GM23338 (cell line): ENCODE data around the gene ZNF292.
"Not testable (repeated sequence)": the region's sequence is repeated elsewhere in the genome, so short reads cannot be mapped to it uniquely, and the experiment has no call there.

Experiments used
- CREB1 ChIP-seq: fragments of 250-450 bp; sonication (Bioruptor Pico); IDR thresholded peaks from 2 replicates; pipeline ENCODE4 v1.5.0; 2020; ENCODE audit warnings: low read depth, mild to moderate bottlenecking, moderate library complexity
- EZH2 ChIP-seq: fragments of 200-600 bp; sonication (generic); IDR thresholded peaks from one replicate; pipeline ENCODE4 v1.8.0; 2017; ENCODE audit warnings: antibody characterized with exemption, mild to moderate bottlenecking, low read depth; ENCODE audit not compliant: unreplicated experiment
- EZH2phosphoT487 ChIP-seq: fragments of 200-600 bp; sonication (generic); IDR thresholded peaks from one replicate; pipeline ENCODE4 v1.8.1; 2018; ENCODE audit warnings: antibody characterized with exemption; ENCODE audit not compliant: unreplicated experiment
- POLR2AphosphoS5 ChIP-seq: IDR thresholded peaks from 2 replicates; pipeline ENCODE4 v1.6.1; 2016; ENCODE audit warnings: antibody characterized with exemption, low read depth
- TF ChIP-seq, protein P1 (sequence below), 2 experiments: fragments of 200-600 bp in 1 of 2; sonication (generic) in 1 of 2; conservative IDR thresholded peaks; 2 replicates each; pipeline versions ENCODE4 v1.5.1 to v1.6.1; 2016 to 2017; ENCODE audit warnings: antibody characterized with exemption in 2 of 2, low read depth in 2 of 2, mild to moderate bottlenecking in 2 of 2, moderate library complexity in 1 of 2
- TF ChIP-seq, protein P2 (sequence below): IDR thresholded peaks from 2 replicates; pipeline ENCODE4 v1.6.1; 2016; ENCODE audit warnings: antibody characterized with exemption
- TF ChIP-seq, protein P3 (sequence below): IDR thresholded peaks from one replicate; pipeline ENCODE4 v1.6.1; 2018; ENCODE audit warnings: antibody characterized with exemption; ENCODE audit not compliant: unreplicated experiment
- TF ChIP-seq, protein P4 (sequence below): fragments of 250-450 bp; sonication (Bioruptor Pico); IDR thresholded peaks from 2 replicates; pipeline ENCODE4 v1.5.0; 2020; ENCODE audit warnings: mild to moderate bottlenecking, moderate library complexity

DNA sequence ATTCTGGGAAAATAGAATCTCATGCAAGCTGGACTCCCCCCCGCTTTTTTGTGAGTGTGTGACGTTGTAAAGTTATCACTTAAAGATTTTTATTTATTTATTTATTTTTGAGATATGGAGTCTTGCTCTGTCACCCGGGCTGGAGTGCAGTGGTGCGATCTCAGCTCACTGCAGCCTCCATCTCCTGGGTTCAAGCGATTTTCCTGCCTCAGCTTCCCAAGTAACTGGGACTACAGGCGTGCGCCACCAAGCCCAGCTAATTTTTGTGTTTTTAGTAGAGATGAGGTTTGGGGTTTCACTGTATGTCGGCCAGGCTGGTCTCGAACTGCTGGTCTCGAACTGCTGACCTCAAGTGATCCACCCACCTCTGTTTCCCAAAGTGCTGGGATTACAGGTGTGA is 2.2 kb downstream of the ZNF292 start:
- TF ChIP-seq, protein P1, sequence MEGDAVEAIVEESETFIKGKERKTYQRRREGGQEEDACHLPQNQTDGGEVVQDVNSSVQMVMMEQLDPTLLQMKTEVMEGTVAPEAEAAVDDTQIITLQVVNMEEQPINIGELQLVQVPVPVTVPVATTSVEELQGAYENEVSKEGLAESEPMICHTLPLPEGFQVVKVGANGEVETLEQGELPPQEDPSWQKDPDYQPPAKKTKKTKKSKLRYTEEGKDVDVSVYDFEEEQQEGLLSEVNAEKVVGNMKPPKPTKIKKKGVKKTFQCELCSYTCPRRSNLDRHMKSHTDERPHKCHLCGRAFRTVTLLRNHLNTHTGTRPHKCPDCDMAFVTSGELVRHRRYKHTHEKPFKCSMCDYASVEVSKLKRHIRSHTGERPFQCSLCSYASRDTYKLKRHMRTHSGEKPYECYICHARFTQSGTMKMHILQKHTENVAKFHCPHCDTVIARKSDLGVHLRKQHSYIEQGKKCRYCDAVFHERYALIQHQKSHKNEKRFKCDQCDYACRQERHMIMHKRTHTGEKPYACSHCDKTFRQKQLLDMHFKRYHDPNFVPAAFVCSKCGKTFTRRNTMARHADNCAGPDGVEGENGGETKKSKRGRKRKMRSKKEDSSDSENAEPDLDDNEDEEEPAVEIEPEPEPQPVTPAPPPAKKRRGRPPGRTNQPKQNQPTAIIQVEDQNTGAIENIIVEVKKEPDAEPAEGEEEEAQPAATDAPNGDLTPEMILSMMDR (conservative IDR thresholded peaks at IDR 0.05; ENCODE audit: low read depth in 2 of 2) = not testable (repeated sequence)
- not testable (repeated sequence) for TF ChIP-seq POLR2AphosphoS5; EZH2phosphoT487; CREB1 (CRISPR knock-in tag); EZH2
- TF ChIP-seq, protein P2, sequence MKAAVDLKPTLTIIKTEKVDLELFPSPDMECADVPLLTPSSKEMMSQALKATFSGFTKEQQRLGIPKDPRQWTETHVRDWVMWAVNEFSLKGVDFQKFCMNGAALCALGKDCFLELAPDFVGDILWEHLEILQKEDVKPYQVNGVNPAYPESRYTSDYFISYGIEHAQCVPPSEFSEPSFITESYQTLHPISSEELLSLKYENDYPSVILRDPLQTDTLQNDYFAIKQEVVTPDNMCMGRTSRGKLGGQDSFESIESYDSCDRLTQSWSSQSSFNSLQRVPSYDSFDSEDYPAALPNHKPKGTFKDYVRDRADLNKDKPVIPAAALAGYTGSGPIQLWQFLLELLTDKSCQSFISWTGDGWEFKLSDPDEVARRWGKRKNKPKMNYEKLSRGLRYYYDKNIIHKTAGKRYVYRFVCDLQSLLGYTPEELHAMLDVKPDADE = not testable (repeated sequence)
- TF ChIP-seq, protein P3, sequence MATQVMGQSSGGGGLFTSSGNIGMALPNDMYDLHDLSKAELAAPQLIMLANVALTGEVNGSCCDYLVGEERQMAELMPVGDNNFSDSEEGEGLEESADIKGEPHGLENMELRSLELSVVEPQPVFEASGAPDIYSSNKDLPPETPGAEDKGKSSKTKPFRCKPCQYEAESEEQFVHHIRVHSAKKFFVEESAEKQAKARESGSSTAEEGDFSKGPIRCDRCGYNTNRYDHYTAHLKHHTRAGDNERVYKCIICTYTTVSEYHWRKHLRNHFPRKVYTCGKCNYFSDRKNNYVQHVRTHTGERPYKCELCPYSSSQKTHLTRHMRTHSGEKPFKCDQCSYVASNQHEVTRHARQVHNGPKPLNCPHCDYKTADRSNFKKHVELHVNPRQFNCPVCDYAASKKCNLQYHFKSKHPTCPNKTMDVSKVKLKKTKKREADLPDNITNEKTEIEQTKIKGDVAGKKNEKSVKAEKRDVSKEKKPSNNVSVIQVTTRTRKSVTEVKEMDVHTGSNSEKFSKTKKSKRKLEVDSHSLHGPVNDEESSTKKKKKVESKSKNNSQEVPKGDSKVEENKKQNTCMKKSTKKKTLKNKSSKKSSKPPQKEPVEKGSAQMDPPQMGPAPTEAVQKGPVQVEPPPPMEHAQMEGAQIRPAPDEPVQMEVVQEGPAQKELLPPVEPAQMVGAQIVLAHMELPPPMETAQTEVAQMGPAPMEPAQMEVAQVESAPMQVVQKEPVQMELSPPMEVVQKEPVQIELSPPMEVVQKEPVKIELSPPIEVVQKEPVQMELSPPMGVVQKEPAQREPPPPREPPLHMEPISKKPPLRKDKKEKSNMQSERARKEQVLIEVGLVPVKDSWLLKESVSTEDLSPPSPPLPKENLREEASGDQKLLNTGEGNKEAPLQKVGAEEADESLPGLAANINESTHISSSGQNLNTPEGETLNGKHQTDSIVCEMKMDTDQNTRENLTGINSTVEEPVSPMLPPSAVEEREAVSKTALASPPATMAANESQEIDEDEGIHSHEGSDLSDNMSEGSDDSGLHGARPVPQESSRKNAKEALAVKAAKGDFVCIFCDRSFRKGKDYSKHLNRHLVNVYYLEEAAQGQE = not testable (repeated sequence)
- TF ChIP-seq, protein P4, sequence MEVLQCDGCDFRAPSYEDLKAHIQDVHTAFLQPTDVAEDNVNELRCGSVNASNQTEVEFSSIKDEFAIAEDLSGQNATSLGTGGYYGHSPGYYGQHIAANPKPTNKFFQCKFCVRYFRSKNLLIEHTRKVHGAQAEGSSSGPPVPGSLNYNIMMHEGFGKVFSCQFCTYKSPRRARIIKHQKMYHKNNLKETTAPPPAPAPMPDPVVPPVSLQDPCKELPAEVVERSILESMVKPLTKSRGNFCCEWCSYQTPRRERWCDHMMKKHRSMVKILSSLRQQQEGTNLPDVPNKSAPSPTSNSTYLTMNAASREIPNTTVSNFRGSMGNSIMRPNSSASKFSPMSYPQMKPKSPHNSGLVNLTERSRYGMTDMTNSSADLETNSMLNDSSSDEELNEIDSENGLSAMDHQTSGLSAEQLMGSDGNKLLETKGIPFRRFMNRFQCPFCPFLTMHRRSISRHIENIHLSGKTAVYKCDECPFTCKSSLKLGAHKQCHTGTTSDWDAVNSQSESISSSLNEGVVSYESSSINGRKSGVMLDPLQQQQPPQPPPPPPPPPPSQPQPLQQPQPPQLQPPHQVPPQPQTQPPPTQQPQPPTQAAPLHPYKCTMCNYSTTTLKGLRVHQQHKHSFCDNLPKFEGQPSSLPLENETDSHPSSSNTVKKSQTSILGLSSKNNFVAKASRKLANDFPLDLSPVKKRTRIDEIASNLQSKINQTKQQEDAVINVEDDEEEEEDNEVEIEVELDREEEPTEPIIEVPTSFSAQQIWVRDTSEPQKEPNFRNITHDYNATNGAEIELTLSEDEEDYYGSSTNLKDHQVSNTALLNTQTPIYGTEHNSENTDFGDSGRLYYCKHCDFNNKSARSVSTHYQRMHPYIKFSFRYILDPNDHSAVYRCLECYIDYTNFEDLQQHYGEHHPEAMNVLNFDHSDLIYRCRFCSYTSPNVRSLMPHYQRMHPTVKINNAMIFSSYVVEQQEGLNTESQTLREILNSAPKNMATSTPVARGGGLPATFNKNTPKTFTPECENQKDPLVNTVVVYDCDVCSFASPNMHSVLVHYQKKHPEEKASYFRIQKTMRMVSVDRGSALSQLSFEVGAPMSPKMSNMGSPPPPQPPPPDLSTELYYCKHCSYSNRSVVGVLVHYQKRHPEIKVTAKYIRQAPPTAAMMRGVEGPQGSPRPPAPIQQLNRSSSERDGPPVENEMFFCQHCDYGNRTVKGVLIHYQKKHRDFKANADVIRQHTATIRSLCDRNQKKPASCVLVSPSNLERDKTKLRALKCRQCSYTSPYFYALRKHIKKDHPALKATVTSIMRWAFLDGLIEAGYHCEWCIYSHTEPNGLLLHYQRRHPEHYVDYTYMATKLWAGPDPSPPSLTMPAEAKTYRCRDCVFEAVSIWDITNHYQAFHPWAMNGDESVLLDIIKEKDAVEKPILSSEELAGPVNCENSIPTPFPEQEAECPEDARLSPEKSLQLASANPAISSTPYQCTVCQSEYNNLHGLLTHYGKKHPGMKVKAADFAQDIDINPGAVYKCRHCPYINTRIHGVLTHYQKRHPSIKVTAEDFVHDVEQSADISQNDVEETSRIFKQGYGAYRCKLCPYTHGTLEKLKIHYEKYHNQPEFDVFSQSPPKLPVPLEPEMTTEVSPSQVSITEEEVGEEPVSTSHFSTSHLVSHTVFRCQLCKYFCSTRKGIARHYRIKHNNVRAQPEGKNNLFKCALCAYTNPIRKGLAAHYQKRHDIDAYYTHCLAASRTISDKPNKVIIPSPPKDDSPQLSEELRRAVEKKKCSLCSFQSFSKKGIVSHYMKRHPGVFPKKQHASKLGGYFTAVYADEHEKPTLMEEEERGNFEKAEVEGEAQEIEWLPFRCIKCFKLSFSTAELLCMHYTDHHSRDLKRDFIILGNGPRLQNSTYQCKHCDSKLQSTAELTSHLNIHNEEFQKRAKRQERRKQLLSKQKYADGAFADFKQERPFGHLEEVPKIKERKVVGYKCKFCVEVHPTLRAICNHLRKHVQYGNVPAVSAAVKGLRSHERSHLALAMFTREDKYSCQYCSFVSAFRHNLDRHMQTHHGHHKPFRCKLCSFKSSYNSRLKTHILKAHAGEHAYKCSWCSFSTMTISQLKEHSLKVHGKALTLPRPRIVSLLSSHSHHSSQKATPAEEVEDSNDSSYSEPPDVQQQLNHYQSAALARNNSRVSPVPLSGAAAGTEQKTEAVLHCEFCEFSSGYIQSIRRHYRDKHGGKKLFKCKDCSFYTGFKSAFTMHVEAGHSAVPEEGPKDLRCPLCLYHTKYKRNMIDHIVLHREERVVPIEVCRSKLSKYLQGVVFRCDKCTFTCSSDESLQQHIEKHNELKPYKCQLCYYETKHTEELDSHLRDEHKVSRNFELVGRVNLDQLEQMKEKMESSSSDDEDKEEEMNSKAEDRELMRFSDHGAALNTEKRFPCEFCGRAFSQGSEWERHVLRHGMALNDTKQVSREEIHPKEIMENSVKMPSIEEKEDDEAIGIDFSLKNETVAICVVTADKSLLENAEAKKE (CRISPR knock-in tag) = not testable (repeated sequence)
